Vagina (tissue), 2 donors: ENCODE data around the gene FLT1.

ENCODE experiments used
- CTCF ChIP-seq, 3 experiments: fragments of 450-650 bp in 2 of 3; fragments of 200-600 bp in 1 of 3; sonication (generic) in 1 of 3; IDR thresholded peaks; one replicate each; pipeline ENCODE4 v1.5.1; 2017 to 2019; ENCODE audit warnings: antibody characterized with exemption in 3 of 3, mild to moderate bottlenecking in 2 of 3, moderate library complexity in 2 of 3
- POLR2A ChIP-seq, 2 donors: fragments of 450-650 bp; IDR thresholded peaks; one replicate each; pipeline ENCODE4 v1.6.1; 2017; ENCODE audit warnings: antibody characterized with exemption in 2 of 2, mild to moderate bottlenecking in 2 of 2, moderate library complexity in 2 of 2
- POLR2AphosphoS5 ChIP-seq, 2 donors: sonication (generic); formaldehyde crosslinking; IDR thresholded peaks; one replicate each; pipeline ENCODE4 v1.9.0; 2017; ENCODE audit warnings: antibody characterized with exemption in 2 of 2, mild to moderate bottlenecking in 2 of 2, low read depth in 1 of 2; ENCODE audit not compliant: insufficient read depth in 1 of 2

DNA sequence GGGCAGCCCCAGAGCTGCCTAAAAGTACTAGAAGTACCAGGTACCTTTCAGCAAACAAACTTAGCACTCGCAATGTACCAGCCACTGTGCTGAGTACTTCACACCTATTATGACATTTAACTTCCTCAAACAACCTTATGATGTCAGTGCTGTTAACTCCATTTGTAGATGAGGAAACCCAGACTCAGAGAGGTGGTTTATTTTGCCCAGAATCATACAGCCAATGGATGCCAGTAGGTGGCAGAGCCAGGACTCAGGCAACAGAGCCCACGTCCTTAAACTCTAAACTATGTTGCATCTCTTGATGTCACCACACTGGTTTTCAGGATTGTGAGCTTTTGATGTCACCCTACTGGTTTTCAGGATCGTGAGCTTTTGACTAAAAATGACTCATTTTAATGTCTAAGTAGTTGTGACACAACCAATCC is 78.9 kb downstream of the FLT1 start:
- TF ChIP-seq CTCF (IDR thresholded peaks at IDR 0.05) (no peak), POLR2AphosphoS5 (IDR thresholded peaks at IDR 0.05; ENCODE audit: insufficient read depth in 1 of 2, low read depth in 1 of 2) (no peak), POLR2A (IDR thresholded peaks at IDR 0.05) (no peak)
